ENCODE measurements around the gene INSRR.

GRCh38 chr1:156814571-156815260 is 44.2 kb downstream of the INSRR start:
- TF ChIP-seq CTCF (IDR thresholded peaks at IDR 0.05; ENCODE audit: borderline replicate concordance, extremely low read depth, low read length, poor library complexity, severe bottlenecking) (no peak), EZH2 (IDR thresholded peaks at IDR 0.05; ENCODE audit: borderline replicate concordance, low read depth, low read length, severe bottlenecking) (no peak)

Data from DND-41 (cell line).